DMS153 treated with DMSO at 0.1 percent for 48 hours (cell line): ENCODE data around the gene ZNF614.
"Not testable (repeated sequence)": the region's sequence is repeated elsewhere in the genome, so short reads cannot be mapped to it uniquely, and the experiment has no call there.

Source experiments
- DNase-seq: peaks from one replicate; lab custom pipeline; 2025; ENCODE audit not compliant: unreplicated experiment; lab: John Stamatoyannopoulos, UW

The ZNF614 gene

DNA sequence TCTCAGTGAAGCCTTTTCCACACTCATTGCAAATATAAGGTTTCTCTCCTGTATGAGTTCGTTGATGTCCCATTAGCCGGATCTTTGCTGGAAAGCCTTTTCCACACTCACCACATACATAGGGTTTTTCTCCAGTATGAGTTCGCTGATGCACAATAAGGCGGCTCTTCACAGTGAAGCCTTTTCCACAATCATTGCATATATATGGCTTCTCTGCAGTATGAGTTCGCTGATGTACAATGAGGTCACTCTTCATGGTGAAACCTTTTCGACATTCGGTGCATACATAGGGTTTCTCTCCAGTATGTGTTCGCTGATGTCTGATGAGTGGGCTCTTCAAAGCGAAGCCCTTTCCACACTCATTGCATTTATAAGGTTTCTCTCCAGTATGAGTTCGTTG is 34.8 kb downstream of the ZNF614 start:
- DNase-seq = no peak

DNA sequence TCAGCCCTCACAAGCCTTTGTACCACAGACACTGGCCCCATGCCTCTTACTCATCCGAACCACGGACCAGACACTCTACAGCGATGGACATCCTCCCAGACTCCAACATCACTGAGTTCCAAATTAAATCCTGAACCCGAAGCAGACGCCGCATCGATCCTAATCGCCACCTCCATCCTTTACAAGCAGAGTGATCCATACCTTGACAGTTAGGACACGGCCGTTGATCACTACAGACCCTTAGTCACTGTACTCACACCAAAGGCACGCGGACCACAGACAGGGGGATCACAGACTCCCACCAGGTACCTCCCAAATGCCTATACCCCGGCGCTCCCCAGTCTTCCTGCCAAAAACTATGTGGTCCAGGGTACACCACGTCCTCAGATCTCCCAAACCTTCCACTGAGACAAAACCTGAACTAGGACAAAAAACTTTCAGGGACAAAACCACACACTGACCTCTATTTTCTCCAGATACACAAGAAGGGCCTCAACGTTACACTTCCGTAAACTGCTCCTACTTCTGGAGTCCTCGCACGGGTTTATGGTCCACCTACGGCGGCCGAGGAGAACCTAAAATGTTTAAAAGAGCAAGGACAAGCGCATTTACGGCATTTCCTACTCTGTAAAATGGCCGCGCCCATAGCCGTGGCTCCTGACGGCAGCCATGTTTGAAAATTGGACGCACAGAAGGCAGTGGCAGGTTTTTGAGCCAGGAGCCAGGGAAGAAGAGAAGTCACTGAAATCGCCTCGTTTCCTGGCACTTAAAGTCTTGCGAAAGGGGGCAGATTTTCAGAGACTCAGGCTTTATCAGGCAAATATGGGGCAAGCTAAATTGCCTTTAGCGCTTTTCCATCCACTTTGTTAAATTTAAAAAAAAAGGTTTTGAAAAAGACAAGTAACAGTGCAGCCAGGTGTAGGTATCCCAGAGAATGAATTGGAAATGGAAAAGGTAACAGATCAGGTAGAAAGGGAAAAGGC is 41.6 kb downstream of the ZNF614 start, which contains the start of gene ZNF350:
TSS of gene ZNF350 (minus strand) at position 532 of the 983 bp plus-strand sequence. CDS start 12,480 bp downstream, outside the sequence.
- DNase-seq = peak; percentile 84

DNA sequence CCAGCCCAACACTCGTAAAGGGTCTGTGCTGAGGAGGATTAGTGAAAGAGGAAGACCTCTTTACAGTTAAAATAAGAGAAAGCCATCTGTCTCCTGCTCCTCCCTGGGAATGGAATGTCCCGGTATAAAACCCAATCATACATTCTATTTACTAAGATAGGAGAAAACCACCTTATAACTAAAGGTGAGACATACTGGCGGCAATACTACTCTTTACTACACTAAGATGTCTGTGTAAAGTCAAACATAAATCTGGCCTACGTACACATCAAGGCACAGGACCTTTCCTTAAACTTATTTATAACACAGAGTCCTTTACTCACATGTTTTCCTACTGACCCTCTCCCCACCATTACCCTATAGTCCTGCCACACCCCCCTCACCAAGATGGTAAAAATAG is 44.8 kb downstream of the ZNF614 start:
- no peak for DNase-seq

DNA sequence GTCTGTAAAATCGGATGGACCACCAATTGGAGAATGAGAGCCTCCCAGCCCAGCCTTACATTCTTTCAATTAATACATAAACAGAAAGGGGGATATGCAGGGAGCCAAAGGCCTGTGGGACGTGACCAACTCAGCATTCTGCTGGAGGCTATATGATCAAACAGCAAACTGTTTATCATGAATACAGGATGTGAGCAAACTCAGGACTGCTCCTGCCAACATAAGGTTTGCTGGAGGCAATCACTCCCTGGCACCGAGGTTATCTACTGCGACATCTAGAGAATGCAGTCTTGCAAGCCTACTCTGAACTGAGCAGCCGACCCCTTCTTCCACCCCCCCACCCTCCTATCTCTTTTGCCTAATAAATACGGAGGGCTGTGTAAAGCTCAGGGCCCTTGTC is 47.3 kb downstream of the ZNF614 start:
- DNase-seq = not testable (repeated sequence)

DNA sequence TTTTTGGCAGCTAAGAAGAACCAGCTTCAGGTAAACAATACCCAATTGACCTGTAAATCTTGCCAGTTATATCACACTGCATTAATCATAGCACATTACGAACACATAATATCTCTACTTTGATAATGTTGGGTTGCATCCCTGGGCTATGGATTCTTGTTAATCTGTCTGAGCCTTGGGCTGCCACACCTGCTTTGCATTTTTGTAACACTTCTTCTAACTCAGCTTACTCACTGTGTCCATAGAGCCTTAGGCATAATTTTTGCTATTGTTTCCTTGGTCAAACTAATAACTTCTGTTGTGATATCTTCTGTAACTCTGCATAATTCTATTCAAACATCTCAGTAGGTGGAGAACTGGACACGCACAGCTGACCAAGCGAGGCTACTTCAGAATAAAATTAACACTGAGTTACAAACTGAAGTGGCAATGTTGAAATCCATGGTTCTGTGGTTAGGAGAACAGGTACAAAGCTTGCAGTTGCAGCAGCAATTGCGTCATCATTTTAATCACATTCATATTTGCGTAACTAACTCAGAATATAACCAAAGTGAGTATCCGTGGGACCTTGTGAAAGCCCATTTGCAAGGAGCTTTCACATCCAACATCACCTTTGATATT is 48.0 kb downstream of the ZNF614 start:
- DNase-seq = no peak

DNA sequence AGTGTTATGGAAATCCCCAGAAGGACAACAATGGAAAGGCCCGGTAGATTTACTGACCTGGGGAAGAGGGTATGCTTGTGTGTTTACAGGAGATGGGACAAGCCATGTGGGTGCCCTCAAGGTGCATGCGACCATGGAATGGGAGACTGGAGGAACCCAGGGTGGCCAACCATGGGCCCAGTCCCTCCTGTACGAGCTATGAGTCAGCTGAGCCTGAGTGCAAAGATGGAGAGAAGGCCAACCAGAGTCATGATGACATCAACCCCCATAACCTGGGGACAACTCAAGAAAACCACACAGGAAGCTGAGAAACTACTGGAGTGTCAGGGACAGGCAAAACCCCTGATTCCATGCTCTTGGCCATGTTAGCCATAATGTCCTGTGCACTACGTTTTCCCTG is 49.3 kb downstream of the ZNF614 start:
- DNase-seq = no peak

DNA sequence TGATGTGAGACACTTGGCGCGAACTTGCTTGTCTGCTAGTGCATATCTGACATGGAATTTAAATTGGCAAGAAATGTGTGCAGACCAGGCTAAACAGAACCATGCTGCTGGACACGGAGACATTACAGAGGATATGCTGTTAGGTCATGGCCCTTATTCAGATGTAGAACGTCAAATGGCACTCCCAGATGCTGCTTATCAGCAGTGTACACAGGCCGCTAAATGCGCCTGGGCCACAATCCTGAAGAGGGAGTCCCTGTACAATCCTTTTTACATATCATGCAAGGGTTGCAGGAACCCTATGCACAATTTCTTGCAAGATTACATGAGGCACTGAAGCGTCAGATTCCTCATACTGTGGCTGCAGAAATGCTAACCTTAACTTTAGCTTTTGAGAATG is 50.8 kb downstream of the ZNF614 start:
- no peak for DNase-seq

DNA sequence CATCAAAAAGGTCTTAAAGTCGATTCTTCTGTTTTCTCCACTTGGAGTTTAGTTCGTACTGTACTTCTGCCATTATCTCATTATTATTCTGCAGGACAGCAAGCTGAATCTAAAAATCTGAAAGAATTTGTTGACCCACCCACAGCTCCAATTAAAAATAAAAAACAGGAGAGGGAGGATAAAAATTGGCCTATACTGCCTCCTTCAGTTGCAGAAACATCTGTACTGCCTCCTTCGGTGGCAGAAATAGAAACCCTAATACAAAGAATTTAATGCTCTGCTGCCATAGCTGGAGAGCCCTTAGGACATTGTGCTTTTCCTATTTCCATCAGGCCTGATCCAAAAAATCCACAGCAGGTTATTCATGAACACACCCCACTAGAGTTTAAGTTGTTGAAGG is 51.3 kb downstream of the ZNF614 start:
- DNase-seq = no peak

DNA sequence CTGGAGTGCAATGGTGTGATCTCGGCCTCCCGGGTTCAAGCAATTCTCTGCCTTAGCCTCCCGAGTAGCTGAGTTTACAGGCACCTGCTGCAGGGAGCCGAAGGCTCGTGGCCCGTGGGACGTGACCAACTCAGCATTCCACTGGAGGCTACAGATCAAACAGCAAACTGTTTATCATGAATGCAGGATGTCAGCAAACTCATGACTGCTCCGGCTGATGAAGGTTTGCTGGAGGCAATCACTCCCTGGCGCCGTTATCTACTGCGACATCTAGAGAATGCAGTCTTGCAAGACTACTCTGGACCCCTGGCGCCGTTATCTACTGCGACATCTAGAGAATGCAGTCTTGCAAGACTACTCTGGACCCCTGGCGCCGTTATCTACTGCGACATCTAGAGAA is 52.4 kb downstream of the ZNF614 start:
- DNase-seq = not testable (repeated sequence)

DNA sequence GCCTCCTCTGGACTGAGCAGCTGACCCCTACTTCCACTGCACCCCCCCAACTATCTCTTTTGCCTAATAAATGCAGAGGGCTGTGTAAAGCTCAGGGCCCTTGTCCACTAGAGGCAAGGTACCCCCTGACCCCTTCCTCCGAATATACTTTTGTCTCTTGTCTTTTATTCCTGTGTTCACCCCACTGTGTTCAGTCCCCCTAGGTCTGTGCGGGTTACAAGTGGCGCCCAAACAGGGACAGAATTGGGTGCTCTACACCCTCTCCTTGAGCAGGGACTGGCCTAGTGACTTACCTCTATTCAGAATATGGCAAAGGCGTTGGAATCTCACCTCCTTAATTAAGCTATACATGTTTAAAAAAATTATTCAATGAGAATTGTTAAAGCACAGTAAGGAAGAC is 56.6 kb downstream of the ZNF614 start:
- no peak for DNase-seq

DNA sequence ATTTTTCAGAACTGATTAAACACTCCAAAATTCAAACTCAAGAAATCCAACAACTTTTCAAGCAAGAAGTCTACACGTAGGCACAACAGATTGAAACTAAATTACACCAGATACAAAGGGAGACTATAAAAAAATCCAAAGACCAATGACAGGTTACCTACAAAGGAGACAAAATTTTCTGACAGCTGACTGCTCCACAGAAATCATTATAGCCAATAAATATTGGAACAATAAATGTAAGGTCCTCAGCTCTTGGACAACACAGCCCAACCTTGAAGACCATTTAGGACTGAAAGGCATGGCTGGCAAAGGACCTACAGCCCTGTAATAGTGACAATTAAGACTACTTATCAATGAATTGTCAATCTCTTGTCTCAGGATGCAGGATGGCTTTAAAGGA is 57.5 kb downstream of the ZNF614 start:
- DNase-seq = no peak

DNA sequence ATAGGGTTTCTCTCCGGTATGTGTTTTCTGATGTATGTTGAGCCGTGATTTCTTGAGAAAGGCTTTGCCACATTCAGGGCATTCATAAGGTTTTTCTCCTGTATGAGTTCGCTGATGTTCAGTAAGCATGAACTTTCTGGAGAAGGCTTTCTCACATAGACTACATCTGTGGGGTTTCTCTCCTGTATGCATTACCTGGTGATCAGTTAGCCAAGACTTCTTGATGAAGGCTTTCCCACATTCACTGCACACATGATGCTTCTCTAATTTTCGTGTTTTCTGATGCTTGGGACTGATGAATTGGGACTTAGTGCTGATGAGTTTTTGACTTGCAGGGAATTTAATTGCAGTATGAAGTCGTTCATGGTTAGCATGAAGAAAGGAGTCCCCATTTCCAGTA is 62.6 kb downstream of the ZNF614 start:
- DNase-seq = no peak
